Dedifferentiated amniotic fluid mesenchymal stem cell (primary cell): Measurements from ENCODE around the gene ULBP3.

Experiments used
- DNase-seq: peaks from one replicate; pipeline ENCODE4 v3.0.0-alpha.2; 2016; ENCODE audit errors: extremely low spot score

Gene ULBP3

DNA sequence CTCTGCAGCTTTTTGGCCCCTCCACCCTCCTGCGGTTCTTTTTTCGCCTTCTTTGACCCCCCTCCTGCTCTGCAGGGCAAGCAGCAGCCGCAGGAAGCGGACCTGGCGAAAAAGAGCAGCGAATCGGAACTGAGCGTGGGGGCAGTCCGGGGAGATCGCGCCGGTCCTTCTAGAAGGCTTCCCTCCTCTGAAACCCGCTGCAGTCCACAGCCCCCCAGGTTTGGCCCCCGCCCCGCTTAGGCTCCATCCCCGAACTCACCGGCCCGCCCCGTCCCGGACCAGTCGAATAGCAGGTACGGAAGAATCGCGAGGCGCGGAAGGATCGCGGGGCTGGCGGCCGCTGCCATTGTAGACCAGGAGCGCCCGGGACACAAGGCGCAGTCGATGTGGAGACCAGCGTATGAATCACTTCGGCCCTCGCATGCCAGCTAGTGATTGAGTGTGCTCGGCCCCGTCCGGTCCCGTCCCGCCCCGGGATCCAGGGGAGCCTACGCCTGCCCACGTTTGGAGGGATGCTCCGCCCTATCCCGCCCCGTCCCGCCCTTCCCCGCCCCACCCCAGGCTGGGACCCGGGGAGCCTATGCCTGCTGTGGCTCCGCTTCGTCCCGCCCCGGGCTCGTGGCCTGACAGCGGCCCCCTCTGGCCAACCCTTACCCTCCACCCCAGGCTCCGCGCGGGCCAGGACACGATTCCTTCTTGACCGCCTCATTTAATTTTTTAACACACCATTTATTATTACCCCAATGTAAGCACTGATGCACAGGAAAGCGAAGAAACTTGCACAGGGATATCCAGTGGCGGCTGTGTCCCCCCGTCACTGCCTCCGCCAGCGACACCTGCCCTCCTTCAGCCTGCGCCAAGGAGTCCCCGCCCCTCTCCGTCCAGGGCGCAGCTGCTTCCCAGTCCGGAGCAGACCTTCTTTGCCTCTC, at the start of gene ULBP3:
Gene ULBP3 (minus strand): TSS at position 402 of the 929 bp plus-strand sequence. CDS start 55 bp downstream, at position 347.
- DNase-seq = peak; percentile 91

GRCh38 chr6:150118627-150119026, 49.7 kb upstream of the ULBP3 start:
- no peak for DNase-seq

DNA sequence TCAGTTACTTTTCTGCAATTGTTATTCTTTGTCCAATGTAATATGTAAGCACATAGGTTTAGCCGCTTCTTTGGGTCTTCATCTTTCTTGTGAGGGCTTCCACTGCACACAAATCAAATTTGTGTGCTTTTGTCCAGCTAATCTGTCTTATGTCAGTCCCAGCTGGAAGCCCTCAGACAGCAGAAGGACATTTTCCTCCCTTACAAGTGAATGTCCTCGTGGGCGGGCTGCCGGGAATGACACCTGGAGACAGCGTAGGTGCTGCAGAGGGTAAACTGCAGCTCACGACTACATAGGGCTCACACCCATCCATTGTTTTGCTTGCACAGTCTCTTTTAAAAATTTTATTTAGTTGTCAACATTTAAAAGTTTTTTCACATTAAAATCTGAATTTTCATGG, 49.3 kb upstream of the ULBP3 start:
- DNase-seq = no peak

GRCh38 chr6:150116200-150116800, 47.4 kb upstream of the ULBP3 start:
- DNase-seq = no peak

- no peak for DNase-seq
These were observed 46.8 kb upstream of the ULBP3 start for GRCh38 chr6:150115769-150116168.

DNA sequence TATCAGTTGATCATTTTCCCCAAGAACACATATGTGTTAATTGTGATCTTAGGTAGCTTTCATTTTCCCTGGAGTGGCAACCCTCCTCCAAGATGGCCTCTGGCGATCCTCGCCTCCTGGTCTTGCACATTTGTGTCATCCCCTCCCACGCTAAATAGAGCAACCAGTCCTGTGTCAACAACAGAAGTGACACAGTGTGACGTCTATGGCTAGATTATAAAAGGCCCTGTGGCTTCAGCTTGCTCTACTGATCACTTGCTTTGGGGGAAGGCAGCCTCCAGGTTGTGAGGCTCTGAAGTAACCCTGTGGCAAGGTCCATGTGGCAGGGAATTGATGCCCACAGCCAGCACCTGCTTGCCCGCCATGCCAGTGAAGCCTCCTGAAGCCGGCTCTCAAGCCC, 43.3 kb upstream of the ULBP3 start:
- DNase-seq = no peak

DNA sequence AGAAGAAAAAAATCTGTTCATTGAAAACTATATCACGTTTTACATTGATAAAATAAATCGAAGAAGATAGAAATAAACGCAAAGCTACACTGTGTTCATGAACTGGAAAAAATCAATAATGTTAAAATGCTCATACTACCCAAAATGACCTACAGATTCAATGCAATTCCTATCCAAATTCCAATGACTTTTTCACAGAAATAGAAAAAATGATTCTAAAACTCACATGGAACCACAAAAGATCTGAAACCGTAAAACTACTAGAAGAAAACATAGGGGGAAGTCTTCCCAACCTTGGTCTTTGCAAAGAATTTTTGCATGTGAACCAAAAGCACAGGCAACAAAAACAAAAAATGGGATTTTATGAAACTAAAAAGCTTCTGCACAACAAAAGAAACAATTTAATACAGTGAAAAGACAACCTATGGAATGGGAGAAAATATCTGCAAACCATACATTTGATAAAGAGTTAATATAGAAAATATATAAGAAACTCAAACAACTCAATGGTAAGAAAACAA, 33.9 kb upstream of the ULBP3 start:
- DNase-seq = no peak

DNA sequence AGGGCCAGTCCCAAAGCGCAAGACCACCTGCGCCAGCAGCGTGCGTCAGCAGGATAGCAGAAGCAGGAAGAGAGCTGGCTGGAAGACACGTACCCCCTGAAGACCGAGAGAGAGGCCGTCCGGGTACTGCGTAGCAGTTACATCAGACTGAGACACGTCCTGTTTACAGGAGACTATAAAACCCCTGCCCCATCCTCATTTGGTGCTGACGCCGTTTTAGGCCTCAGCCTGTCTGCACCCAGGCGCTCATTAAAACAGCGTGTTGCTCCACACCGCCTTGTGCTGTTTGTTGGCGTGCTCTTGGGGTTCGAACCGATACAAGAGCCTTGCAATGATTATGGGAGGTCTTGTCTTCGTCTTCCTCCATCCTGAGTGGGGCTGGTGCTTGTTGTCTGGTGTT, 31.8 kb upstream of the ULBP3 start:
- DNase-seq = no peak

- no peak for DNase-seq
These were observed 31.0 kb upstream of the ULBP3 start for GRCh38 chr6:150099953-150100352.

DNA sequence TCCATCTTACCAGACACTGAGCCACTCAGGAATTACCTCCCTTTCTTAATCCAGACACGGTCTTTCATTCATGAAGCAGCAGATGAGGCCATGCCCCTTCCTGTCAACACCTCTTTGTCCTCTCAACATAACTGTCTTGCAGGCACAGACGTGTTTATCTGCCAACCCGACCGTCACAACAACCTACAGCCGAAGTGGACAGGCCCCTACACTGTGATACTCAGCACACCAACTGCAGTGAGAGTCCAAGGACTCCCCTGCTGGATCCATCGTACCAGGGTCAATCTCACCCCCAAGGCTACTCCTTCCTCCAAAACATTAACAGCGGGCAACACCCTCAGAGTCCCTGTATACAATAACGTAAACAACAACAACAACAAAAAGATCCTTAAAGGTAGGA, 30.6 kb upstream of the ULBP3 start:
- DNase-seq = no peak

- DNase-seq = no peak
These were observed 29.2 kb upstream of the ULBP3 start for GRCh38 chr6:150098155-150098554.

GRCh38 chr6:150093397-150093796, 24.5 kb upstream of the ULBP3 start:
- DNase-seq = no peak

- DNase-seq = peak; percentile 38
These were observed 22.6 kb upstream of the ULBP3 start for GRCh38 chr6:150091476-150091875.

GRCh38 chr6:150090328-150090727, 21.4 kb upstream of the ULBP3 start:
- DNase-seq = no peak

DNA sequence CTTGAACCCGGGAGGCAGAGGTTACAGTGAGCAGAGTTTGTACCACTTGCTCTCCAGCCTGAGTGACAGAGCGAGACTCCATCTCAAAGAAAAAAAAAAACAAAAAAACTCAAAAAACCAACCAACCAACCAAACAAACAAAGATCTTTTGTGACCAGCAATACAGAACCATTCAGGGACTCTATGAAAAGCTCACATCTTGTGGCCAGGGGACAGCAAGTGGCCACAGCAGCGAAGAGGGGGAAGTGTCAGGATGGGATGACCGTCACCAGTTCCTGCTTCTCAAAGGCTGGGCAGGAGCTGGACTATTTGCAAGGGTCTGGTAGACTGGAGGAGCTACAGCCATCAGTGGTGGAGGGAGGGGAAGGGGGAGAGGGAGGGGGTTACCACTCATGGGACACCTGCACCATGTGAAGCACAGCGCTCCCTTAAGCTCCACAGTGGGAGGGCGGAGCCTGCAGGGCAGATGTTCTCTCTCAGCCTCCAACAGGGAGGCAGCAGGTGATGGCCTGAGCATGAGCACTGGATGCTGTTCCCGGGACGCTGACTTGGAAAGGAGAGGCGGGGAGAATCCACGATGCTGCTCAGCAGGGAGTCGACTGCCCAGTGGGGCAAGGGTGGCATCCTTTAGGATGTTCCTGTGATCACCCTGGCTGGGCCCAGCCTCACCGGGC, 19.7 kb upstream of the ULBP3 start:
- DNase-seq = no peak

DNA sequence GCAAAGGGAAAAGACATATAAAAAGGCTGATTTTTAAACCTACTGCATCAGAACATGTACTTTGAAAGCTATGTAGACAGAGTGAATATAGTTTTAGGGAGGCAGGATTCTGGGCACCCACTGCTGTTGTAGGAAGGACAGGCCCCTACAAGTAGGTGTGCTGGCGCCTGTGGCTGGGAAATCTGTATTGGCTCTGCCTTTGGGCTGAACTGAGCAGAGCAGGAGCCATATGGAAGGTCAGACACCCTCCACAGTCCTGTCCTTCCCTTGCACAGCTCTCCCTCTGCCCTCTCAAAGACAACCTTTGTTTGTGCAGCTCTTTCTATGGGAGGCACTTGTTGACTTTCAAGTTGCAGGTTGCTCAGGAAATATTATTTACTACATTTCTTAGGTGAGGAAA, 18.4 kb upstream of the ULBP3 start:
- DNase-seq = no peak

- no peak for DNase-seq
These were observed 17.1 kb upstream of the ULBP3 start for GRCh38 chr6:150086026-150086425.

GRCh38 chr6:150084426-150084825, 15.5 kb upstream of the ULBP3 start:
- DNase-seq = no peak

DNA sequence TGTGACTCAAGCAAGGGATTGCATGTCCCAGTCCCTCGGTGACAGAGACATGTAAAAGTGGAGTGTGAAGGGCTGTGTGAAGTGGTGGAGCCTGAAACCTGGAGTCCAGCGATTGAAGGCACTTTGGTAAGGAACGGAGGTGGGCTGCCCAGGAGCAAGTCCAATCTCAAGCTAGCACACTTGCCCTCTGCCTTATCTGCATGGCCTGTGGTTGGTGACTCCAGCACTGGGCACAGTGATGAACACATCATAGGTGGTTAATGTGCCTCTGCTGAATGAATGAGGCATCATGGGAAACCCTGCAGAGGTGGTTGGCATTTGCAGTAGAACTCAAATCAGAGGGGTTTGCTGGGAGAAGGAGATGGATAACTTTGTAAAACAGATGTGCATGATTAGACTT, 14.9 kb upstream of the ULBP3 start:
- no peak for DNase-seq

GRCh38 chr6:150081702-150082101, 12.8 kb upstream of the ULBP3 start:
- no peak for DNase-seq

- DNase-seq = no peak
These were observed 10.7 kb upstream of the ULBP3 start for GRCh38 chr6:150079604-150080003.

- DNase-seq = no peak
These were observed 9.9 kb upstream of the ULBP3 start for GRCh38 chr6:150078788-150079187.
